HepG2 (cell line): ENCODE data around the gene DRAP1. TPM values are rescaled to one million over a fixed set of nuclear protein-coding genes. Genes with fewer than 3 reads are reported as not detected.
A peak's percentile ranks its signal among the peaks of the same experiment; 100 is the strongest.

ENCODE experiments used
- AGO2 ChIP-seq: fragments of 200-400 bp; formaldehyde crosslinking; optimal IDR thresholded peaks from 2 replicates; pipeline ENCODE3; 2017; ENCODE audit warnings: mild to moderate bottlenecking, low read depth, low read length, moderate library complexity
- CBX1 ChIP-seq: IDR thresholded peaks from one replicate; pipeline ENCODE4 v1.6.1; 2016; ENCODE audit warnings: antibody characterized with exemption, low read depth
- FOXC1 ChIP-seq: sonication (generic); formaldehyde crosslinking; IDR thresholded peaks from 2 replicates; pipeline ENCODE4 v1.8.0; 2022; ENCODE audit warnings: mild to moderate bottlenecking, missing genetic modification reagents, borderline replicate concordance
- JUN ChIP-seq: sonication (generic); formaldehyde crosslinking; IDR thresholded peaks from 2 replicates; pipeline ENCODE4 v1.4.0; 2020; ENCODE audit warnings: mild to moderate bottlenecking, missing genetic modification reagents
- MYC ChIP-seq: sonication (generic); formaldehyde crosslinking; IDR thresholded peaks from 2 replicates; pipeline ENCODE4 v1.9.0; 2021; ENCODE audit warnings: missing genetic modification reagents, borderline replicate concordance
- NFE2L2 ChIP-seq: fragments of 150-350 bp; IDR thresholded peaks from 2 replicates; pipeline ENCODE4 v1.6.1; 2014; ENCODE audit warnings: low read length
- PCBP1 ChIP-seq: fragments of 200-400 bp; formaldehyde crosslinking; IDR thresholded peaks from 2 replicates; pipeline ENCODE4 v1.6.1; 2017; ENCODE audit warnings: mild to moderate bottlenecking, low read depth, low read length, borderline replicate concordance
- PLRG1 ChIP-seq: fragments of 450-650 bp; conservative IDR thresholded peaks from 2 replicates; pipeline ENCODE4 v1.6.1; 2016
- POLR2AphosphoS2 ChIP-seq: IDR thresholded peaks from 2 replicates; pipeline ENCODE4 v1.6.1; 2011; ENCODE audit warnings: low read depth, low read length, improper control_type of control experiment
- SAP130 ChIP-seq: IDR thresholded peaks from 2 replicates; pipeline ENCODE4 v1.6.1; 2016; ENCODE audit warnings: low read depth
- ZKSCAN1 ChIP-seq: fragments of 150-350 bp; IDR thresholded peaks from 2 replicates; pipeline ENCODE4 v1.6.1; 2014; ENCODE audit warnings: low read length
- ZNF143 ChIP-seq: sonication (generic); formaldehyde crosslinking; IDR thresholded peaks from 2 replicates; pipeline ENCODE4 v1.4.0; 2020; ENCODE audit warnings: missing genetic modification reagents
- ZNF160 ChIP-seq: sonication (generic); formaldehyde crosslinking; IDR thresholded peaks from 2 replicates; pipeline ENCODE4 v1.8.0; 2022; ENCODE audit warnings: mild to moderate bottlenecking, inconsistent platforms, missing genetic modification reagents
- ZNF619 ChIP-seq: sonication (generic); formaldehyde crosslinking; IDR thresholded peaks from 2 replicates; pipeline ENCODE4 v1.4.0; 2020; ENCODE audit warnings: mild to moderate bottlenecking, missing genetic modification reagents
- polyA plus RNA-seq, 8 experiments: library from polyadenylated mRNA; depleted of rRNA in 3 of 8; stranded (reverse) in 7 of 8; unstranded in 1 of 8; fragments of >200 nt; fragmentation: Illumina TruSeq in 4 of 8; extraction: Trizol in 4 of 8; gene quantifications; 2 replicates each; pipeline versions ENCODE4 v1.2.1 to v1.2.3, GENCODE V29; 2011 to 2016; ENCODE audit warnings: low read depth in 4 of 8, missing spikeins in 1 of 8, mixed read lengths in 1 of 8; ENCODE audit not compliant: insufficient read depth in 1 of 8
- total RNA-seq, 5 experiments: library from RNA; depleted of rRNA; stranded (reverse); fragments of >200 nt; fragmentation: Illumina TruSeq; extraction: Trizol; gene quantifications; 2 replicates each; pipeline ENCODE4 v1.2.3, GENCODE V29; 2016; ENCODE audit warnings: low read depth in 1 of 5
- TF ChIP-seq, protein P1 (sequence below): sonication (generic); formaldehyde crosslinking; IDR thresholded peaks from 2 replicates; pipeline ENCODE4 v1.4.0; 2020; ENCODE audit warnings: missing genetic modification reagents
- TF ChIP-seq, protein P2 (sequence below): sonication (generic); formaldehyde crosslinking; IDR thresholded peaks from 2 replicates; pipeline ENCODE4 v1.4.0; 2020; ENCODE audit warnings: mild to moderate bottlenecking, missing genetic modification reagents
- TF ChIP-seq, protein P3 (sequence below): sonication (generic); formaldehyde crosslinking; IDR thresholded peaks from 2 replicates; pipeline ENCODE4 v1.5.0; 2020; ENCODE audit warnings: missing genetic modification reagents
- TF ChIP-seq, protein P4 (sequence below): sonication (generic); IDR thresholded peaks from 2 replicates; pipeline ENCODE4 v1.6.1; 2016; ENCODE audit warnings: low read depth, borderline replicate concordance
- TF ChIP-seq, protein P5 (sequence below): sonication (generic); formaldehyde crosslinking; IDR thresholded peaks from 2 replicates; pipeline ENCODE4 v1.5.0; 2020; ENCODE audit warnings: missing genetic modification reagents
- TF ChIP-seq, protein P6 (sequence below): sonication (generic); formaldehyde crosslinking; conservative IDR thresholded peaks from 2 replicates; pipeline ENCODE4 v1.8.0; 2022; ENCODE audit warnings: mild to moderate bottlenecking, moderate library complexity, missing genetic modification reagents

DRAP1 gene
- total and polyA plus RNA-seq, 2 of the 13 experiments (the other 11 are each of a cell fraction or from before 2014, with no cell fraction given) = 46.8 to 52.3 TPM

DNA sequence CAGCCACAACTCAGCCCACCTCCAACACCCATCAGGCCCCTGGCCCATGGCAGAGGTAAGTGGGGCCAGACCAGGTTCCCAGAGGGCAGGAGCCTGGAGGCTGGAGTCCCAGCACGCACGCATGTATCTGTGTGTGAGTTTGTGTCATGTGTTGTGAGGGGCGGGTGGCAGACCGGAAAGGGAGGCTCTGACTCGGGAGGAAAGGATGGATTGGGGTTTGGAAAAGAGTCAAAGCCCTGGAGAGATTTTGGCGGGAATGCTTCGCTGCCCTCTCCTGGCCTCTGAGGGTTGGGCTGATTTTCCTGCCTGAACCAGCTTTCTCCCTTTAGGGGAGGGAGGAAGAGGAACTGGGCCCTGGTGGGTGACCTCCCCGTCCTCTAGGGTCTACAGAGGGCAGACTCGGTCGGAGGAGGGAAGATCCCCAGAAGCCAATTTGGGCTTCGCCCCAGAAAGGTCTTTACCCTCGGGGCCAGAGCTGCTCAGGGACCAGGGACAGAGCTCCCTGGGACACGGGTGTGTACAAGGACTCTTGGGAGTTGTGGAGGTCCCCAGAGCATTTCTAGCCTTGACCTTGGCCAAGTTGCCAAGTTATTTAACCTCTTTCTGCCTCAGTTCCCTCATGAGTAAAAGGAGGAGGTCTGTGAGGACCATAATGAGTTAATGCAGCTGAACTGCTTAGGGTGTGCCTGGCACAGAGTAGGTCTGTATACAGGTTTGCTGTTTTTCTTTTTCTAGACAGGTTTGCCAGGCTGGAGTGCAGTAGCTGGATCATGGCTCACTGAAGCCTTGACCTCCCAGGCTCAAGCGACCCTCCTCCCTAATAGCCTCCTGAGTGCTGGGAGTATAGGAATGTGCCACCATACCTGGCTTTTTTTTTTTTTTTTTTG is 7.3 kb upstream of the DRAP1 start (continued):
- TF ChIP-seq, protein P1, sequence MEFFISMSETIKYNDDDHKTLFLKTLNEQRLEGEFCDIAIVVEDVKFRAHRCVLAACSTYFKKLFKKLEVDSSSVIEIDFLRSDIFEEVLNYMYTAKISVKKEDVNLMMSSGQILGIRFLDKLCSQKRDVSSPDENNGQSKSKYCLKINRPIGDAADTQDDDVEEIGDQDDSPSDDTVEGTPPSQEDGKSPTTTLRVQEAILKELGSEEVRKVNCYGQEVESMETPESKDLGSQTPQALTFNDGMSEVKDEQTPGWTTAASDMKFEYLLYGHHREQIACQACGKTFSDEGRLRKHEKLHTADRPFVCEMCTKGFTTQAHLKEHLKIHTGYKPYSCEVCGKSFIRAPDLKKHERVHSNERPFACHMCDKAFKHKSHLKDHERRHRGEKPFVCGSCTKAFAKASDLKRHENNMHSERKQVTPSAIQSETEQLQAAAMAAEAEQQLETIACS = no peak
- TF ChIP-seq CBX1 (no peak), ZNF619 (no peak), NFE2L2 (no peak), AGO2 (no peak), SAP130 (CRISPR knock-in tag) (peak; percentile 60), PLRG1 (no peak), POLR2AphosphoS2 (no peak), FOXC1 (CRISPR knock-in tag) (no peak), MYC (CRISPR knock-in tag) (0 out of 2 replicates have a peak, but pooled peaks have one; percentile 30), ZKSCAN1 (0 out of 2 replicates have a peak, but pooled peaks have one; percentile 14), ZNF143 (CRISPR knock-in tag) (no peak), PCBP1 (no peak), ZNF160 (no peak), JUN (CRISPR knock-in tag) (no peak)
- TF ChIP-seq, protein P2, sequence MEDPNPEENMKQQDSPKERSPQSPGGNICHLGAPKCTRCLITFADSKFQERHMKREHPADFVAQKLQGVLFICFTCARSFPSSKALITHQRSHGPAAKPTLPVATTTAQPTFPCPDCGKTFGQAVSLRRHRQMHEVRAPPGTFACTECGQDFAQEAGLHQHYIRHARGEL (CRISPR knock-in tag) = no peak
- TF ChIP-seq, protein P3, sequence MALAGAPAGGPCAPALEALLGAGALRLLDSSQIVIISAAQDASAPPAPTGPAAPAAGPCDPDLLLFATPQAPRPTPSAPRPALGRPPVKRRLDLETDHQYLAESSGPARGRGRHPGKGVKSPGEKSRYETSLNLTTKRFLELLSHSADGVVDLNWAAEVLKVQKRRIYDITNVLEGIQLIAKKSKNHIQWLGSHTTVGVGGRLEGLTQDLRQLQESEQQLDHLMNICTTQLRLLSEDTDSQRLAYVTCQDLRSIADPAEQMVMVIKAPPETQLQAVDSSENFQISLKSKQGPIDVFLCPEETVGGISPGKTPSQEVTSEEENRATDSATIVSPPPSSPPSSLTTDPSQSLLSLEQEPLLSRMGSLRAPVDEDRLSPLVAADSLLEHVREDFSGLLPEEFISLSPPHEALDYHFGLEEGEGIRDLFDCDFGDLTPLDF (CRISPR knock-in tag) = peak; percentile 78
- TF ChIP-seq, protein P4, sequence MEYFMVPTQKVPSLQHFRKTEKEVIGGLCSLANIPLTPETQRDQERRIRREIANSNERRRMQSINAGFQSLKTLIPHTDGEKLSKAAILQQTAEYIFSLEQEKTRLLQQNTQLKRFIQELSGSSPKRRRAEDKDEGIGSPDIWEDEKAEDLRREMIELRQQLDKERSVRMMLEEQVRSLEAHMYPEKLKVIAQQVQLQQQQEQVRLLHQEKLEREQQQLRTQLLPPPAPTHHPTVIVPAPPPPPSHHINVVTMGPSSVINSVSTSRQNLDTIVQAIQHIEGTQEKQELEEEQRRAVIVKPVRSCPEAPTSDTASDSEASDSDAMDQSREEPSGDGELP = no peak
- TF ChIP-seq, protein P5, sequence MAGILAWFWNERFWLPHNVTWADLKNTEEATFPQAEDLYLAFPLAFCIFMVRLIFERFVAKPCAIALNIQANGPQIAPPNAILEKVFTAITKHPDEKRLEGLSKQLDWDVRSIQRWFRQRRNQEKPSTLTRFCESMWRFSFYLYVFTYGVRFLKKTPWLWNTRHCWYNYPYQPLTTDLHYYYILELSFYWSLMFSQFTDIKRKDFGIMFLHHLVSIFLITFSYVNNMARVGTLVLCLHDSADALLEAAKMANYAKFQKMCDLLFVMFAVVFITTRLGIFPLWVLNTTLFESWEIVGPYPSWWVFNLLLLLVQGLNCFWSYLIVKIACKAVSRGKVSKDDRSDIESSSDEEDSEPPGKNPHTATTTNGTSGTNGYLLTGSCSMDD = no peak
- TF ChIP-seq, protein P6, sequence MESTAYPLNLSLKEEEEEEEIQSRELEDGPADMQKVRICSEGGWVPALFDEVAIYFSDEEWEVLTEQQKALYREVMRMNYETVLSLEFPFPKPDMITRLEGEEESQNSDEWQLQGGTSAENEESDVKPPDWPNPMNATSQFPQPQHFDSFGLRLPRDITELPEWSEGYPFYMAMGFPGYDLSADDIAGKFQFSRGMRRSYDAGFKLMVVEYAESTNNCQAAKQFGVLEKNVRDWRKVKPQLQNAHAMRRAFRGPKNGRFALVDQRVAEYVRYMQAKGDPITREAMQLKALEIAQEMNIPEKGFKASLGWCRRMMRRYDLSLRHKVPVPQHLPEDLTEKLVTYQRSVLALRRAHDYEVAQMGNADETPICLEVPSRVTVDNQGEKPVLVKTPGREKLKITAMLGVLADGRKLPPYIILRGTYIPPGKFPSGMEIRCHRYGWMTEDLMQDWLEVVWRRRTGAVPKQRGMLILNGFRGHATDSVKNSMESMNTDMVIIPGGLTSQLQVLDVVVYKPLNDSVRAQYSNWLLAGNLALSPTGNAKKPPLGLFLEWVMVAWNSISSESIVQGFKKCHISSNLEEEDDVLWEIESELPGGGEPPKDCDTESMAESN (CRISPR knock-in tag) = no peak
